IPS-20b (cell line): Measurements from ENCODE around the gene ADPRHL1.

Source experiments
- H3K27ac ChIP-seq: one replicate; pipeline ENCODE4 v1.5.1; 2013; ENCODE audit warnings: low read length
- H3K27me3 ChIP-seq: 2 replicates; pipeline ENCODE4 v1.6.1; 2013; ENCODE audit warnings: mild to moderate bottlenecking, low read length, inconsistent platforms; ENCODE audit not compliant: insufficient read depth
- H3K36me3 ChIP-seq: 2 replicates; pipeline ENCODE4 v1.6.1; 2013; ENCODE audit warnings: low read depth, mild to moderate bottlenecking, inconsistent platforms, low read length, moderate library complexity; ENCODE audit not compliant: insufficient read depth
- H3K4me1 ChIP-seq: 2 replicates; pipeline ENCODE4 v1.6.1; 2013; ENCODE audit warnings: mild to moderate bottlenecking, control low read depth, inconsistent platforms, low read length, moderate library complexity; ENCODE audit not compliant: insufficient read depth
- H3K4me3 ChIP-seq: 2 replicates; pipeline ENCODE4 v1.5.1; 2013; ENCODE audit warnings: mild to moderate bottlenecking, low read length, inconsistent platforms
- H3K9ac ChIP-seq: 2 replicates; pipeline ENCODE4 v1.6.1; 2013; ENCODE audit warnings: low read depth, mild to moderate bottlenecking, inconsistent platforms, low read length, moderate library complexity
- H3K9me3 ChIP-seq: 2 replicates; pipeline ENCODE4 v1.6.1; 2013; ENCODE audit warnings: mild to moderate bottlenecking, low read depth, low read length, inconsistent platforms; ENCODE audit not compliant: insufficient read depth

The ADPRHL1 gene

GRCh38 chr13:113427562-113428468 lies 25.5 kb downstream of the ADPRHL1 start:
- no peak overlapping the region for H3K27ac ChIP-seq
- no peaks in the 10 kb centered on the region for H3K4me1 ChIP-seq
- no peaks in the 10 kb centered on the region for H3K36me3 ChIP-seq
- no peak overlapping the region for H3K9ac ChIP-seq
- no peaks in the 10 kb centered on the region for H3K9me3 ChIP-seq
- no peaks in the 10 kb centered on the region for H3K27me3 ChIP-seq
- H3K4me3 ChIP-seq = no peak overlapping the region

GRCh38 chr13:113426591-113426986 lies 26.7 kb downstream of the ADPRHL1 start:
- H3K27ac ChIP-seq = no peak overlapping the region
- no peaks in the 10 kb centered on the region for H3K4me1 ChIP-seq
- no peak overlapping the region for H3K9ac ChIP-seq
- no peaks in the 10 kb centered on the region for H3K9me3 ChIP-seq
- no peaks in the 10 kb centered on the region for H3K36me3 ChIP-seq
- no peak overlapping the region for H3K4me3 ChIP-seq
- H3K27me3 ChIP-seq = no peaks in the 10 kb centered on the region

DNA sequence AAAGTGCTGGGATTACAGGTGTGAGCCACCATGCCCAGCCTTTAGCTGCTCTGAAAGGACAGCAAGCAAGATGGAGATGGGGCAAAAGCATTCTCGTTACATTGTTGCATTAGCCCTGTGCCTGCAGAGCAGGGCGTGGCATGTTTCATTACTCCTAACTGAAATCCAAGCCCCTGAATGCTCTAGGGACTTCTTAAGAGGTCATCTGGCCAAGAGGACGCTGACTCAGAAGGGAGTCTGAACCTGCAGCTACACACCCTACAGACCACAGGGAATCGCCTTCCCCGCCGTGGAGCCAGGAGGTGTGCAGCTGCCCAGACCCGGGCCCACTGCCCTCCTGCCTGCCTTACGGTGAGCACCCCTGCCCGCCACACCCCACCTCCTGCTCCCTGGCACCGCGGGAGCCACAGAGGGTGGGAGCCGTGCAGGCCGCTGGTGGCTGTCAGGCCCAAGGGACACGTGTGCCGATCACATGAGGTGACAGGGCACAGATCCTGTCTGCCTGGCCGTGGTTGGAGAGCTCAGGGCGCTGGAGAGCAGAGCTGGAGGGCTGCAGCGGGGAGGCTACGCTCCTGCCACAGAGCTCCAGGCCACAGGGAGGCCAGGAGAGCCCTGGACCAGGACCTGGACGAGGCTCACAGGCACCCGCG lies 27.2 kb downstream of the ADPRHL1 start:
- Histone ChIP-seq H3K9me3 (no peaks in the 10 kb centered on the region), H3K9ac (no peak overlapping the region), H3K4me1 (no peaks in the 10 kb centered on the region), H3K4me3 (no peak overlapping the region), H3K36me3 (no peaks in the 10 kb centered on the region), H3K27ac (no peak overlapping the region), H3K27me3 (no peaks in the 10 kb centered on the region)

DNA sequence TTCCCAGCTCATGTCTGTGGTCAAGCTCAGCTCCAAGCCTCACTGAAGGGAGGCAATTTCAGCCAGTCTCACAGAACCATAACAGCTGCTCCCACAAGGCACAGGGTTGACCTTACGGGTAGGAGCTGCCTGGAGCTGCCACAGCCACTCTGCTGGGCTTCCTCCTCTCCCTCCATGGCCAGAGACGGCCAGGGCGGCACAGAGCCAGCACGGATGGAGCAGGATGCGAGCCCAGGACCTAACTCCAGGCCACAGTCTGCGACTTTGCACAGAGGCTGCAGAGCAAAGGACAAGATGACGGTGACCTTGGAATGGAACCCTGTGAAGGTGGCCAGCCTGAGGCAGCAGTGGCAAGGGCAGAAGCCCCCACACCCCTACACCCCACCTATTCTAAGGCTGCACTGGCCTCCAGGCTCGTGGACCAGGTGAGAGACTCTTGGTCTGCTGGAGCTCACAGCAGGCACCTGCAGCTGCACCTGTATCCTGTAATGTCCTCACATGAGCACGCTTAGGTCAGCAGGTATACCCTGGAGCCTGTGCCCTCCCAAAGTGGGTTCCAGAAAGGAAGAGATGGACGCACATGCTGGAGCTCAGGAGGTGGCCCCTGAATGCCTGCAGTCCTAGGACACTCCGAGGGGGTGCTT lies 29.6 kb downstream of the ADPRHL1 start:
- H3K9ac ChIP-seq = no peak overlapping the region

GRCh38 chr13:113422807-113423519 lies 30.3 kb downstream of the ADPRHL1 start:
- H3K9me3 ChIP-seq = no peaks in the 10 kb centered on the region
- no peaks in the 10 kb centered on the region for H3K36me3 ChIP-seq
- no peaks in the 10 kb centered on the region for H3K4me1 ChIP-seq
- H3K27ac ChIP-seq = no peak overlapping the region
- H3K27me3 ChIP-seq = no peaks in the 10 kb centered on the region; the same call in 1 of the 2 replicates
- no peak overlapping the region for H3K9ac ChIP-seq
- no peak overlapping the region for H3K4me3 ChIP-seq

More for the DNA sequence above, 29.6 kb downstream of the ADPRHL1 start:
- H3K36me3 ChIP-seq = no peaks in the 10 kb centered on the region
- no peaks in the 10 kb centered on the region; the same call in 1 of the 2 replicates for H3K27me3 ChIP-seq
- H3K4me3 ChIP-seq = no peak overlapping the region
- no peaks in the 10 kb centered on the region for H3K9me3 ChIP-seq
- H3K4me1 ChIP-seq = no peaks in the 10 kb centered on the region
- no peak overlapping the region for H3K27ac ChIP-seq

- Histone ChIP-seq H3K27me3 (no peaks in the 10 kb centered on the region; the same call in 1 of the 2 replicates), H3K9me3 (no peaks in the 10 kb centered on the region)
Measured at GRCh38 chr13:113421673-113422270, 31.5 kb downstream of the ADPRHL1 start.

DNA sequence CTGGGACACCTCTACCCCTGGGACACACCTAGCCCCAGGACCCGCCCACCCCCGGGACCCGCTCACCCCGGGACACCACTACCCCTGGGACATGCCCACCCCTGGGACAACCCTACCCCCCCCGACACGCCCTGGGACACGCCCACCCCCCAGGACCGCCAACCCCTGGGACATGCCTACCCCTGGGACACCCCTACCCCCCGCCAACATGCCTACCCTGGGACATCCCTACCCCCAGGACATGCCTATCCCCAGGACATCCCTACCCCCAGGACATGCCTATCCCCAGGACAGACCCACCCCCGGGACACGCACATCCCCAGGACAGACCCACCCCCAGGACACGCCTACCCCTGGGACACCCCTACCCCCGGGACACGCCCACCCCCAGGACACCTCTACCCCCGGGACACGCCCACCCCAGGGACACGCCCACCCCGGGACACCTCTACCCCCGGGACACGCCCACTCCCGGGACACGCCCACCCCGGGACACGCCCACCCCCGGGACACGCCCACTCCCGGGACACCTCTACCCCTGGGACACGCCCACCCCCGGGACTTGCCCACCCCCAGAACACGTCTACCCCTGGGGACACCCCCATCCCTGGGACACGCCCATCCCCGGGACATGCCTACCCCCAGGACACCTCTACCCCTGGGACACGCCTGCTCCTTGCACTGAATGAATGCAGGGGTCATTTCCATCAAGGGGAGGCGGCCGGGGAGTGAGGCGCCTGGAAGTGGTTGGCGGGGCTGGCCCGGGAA lies 32.3 kb downstream of the ADPRHL1 start:
- Histone ChIP-seq H3K9ac (no peak overlapping the region), H3K36me3 (no peaks in the 10 kb centered on the region), H3K27me3 (no peaks in the 10 kb centered on the region; the same call in 1 of the 2 replicates), H3K4me1 (no peaks in the 10 kb centered on the region), H3K4me3 (no peak overlapping the region), H3K9me3 (no peaks in the 10 kb centered on the region), H3K27ac (no peak overlapping the region)

More at GRCh38 chr13:113421673-113422270, 31.5 kb downstream of the ADPRHL1 start:
- H3K36me3 ChIP-seq = no peaks in the 10 kb centered on the region
- H3K4me1 ChIP-seq = no peaks in the 10 kb centered on the region
- no peak overlapping the region for H3K9ac ChIP-seq
- no peak overlapping the region for H3K4me3 ChIP-seq
- H3K27ac ChIP-seq = no peak overlapping the region

GRCh38 chr13:113420232-113420631 lies 33.1 kb downstream of the ADPRHL1 start:
- Histone ChIP-seq H3K27me3 (no peaks in the 10 kb centered on the region; the same call in 1 of the 2 replicates), H3K9me3 (no peaks in the 10 kb centered on the region), H3K27ac (no peak overlapping the region), H3K36me3 (no peaks in the 10 kb centered on the region), H3K4me1 (no peaks in the 10 kb centered on the region), H3K9ac (no peak overlapping the region), H3K4me3 (no peak overlapping the region)

DNA sequence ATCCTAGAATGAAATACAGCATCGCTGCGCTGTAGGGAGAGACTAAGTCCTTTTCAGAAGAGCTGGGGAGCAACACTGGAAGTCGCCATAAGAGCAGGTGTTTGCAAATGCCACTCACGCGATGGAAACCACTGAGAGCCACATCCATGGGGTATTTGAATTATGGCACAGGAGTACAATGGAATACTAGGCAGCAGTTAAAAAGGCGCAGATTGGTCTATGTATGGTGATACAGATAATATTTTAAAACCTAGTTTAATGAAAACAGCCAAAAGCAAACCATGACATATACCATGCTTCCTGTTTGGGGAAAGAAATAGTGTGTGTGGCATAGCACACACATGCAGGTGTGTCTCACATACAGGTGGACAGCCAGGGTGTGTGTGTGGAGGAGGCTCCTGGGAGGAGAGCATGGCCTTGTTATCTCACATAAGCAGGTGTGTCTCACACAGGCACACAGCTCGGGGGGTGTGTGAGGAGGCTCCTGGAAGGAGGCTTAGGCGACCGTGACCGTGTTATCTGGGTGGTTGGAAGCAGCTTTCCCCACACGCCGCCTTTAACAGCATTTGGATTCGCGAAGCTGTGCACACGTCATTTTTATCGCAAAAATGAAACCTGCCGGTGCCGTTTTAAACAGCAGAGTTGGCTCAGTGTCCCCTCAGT lies 33.6 kb downstream of the ADPRHL1 start:
- H3K27me3 ChIP-seq = no peaks in the 10 kb centered on the region; the same call in 1 of the 2 replicates
- H3K36me3 ChIP-seq = no peaks in the 10 kb centered on the region
- no peak overlapping the region for H3K4me3 ChIP-seq
- H3K9me3 ChIP-seq = no peaks in the 10 kb centered on the region
- no peak overlapping the region for H3K27ac ChIP-seq
- H3K9ac ChIP-seq = no peak overlapping the region
- no peaks in the 10 kb centered on the region for H3K4me1 ChIP-seq

- Histone ChIP-seq H3K4me1 (no peaks in the 10 kb centered on the region), H3K4me3 (no peak overlapping the region), H3K27me3 (no peaks in the 10 kb centered on the region; the same call in 1 of the 2 replicates), H3K27ac (no peak overlapping the region), H3K9ac (no peak overlapping the region), H3K36me3 (no peaks in the 10 kb centered on the region), H3K9me3 (no peaks in the 10 kb centered on the region)
Measured at GRCh38 chr13:113418722-113419049, 34.6 kb downstream of the ADPRHL1 start.
